ENCODE measurements around the gene TCF7L1.

The TCF7L1 gene

GRCh38 chr2:85253890-85254289, 120.7 kb downstream of the TCF7L1 start:
- Histone ChIP-seq H3K9ac (ENCODE audit: low read length) (no peak overlapping the region), H3K9me2 (ENCODE audit: low read depth, low read length) (no peaks in the 10 kb centered on the region), H3K4me1 (ENCODE audit: insufficient read depth, low read length, severe bottlenecking) (no peaks in the 10 kb centered on the region), H3K9me3 (ENCODE audit: low read length) (no peaks in the 10 kb centered on the region), H3K4me3 (ENCODE audit: low read depth, low read length, poor library complexity, severe bottlenecking) (no peak overlapping the region), H2AFZ (ENCODE audit: low read length) (no peak overlapping the region), H3F3A (ENCODE audit: insufficient read depth, low read length) (no peaks in the 10 kb centered on the region), H3K27ac (ENCODE audit: low read depth, low read length, poor library complexity, severe bottlenecking) (no peak overlapping the region), H3K4me2 (ENCODE audit: low read length) (no peak overlapping the region), H4K20me1 (ENCODE audit: insufficient read depth, low read length) (no peaks in the 10 kb centered on the region), H3K27me3 (ENCODE audit: insufficient read depth, low read length) (no peaks in the 10 kb centered on the region), H3K36me3 (ENCODE audit: insufficient read depth, low read length) (no peaks in the 10 kb centered on the region), H3K79me2 (ENCODE audit: insufficient read depth, low read length) (no peaks in the 10 kb centered on the region)
- TF ChIP-seq CTCF (IDR thresholded peaks at IDR 0.05; ENCODE audit: low read length) (no peak), EZH2 (IDR thresholded peaks at IDR 0.05; ENCODE audit: borderline replicate concordance, low read length) (no peak)

- Histone ChIP-seq H3K4me1 (ENCODE audit: insufficient read depth, low read length, severe bottlenecking) (no peaks in the 10 kb centered on the region), H3K9ac (ENCODE audit: low read length) (no peak overlapping the region), H3K27ac (ENCODE audit: low read depth, low read length, poor library complexity, severe bottlenecking) (no peak overlapping the region), H3K4me3 (ENCODE audit: low read depth, low read length, poor library complexity, severe bottlenecking) (no peak overlapping the region), H3K9me2 (ENCODE audit: low read depth, low read length) (no peaks in the 10 kb centered on the region), H4K20me1 (ENCODE audit: insufficient read depth, low read length) (no peaks in the 10 kb centered on the region), H2AFZ (ENCODE audit: low read length) (no peak overlapping the region), H3K79me2 (ENCODE audit: insufficient read depth, low read length) (no peaks in the 10 kb centered on the region), H3F3A (ENCODE audit: insufficient read depth, low read length) (no peaks in the 10 kb centered on the region), H3K9me3 (ENCODE audit: low read length) (no peaks in the 10 kb centered on the region), H3K4me2 (ENCODE audit: low read length) (no peak overlapping the region), H3K27me3 (ENCODE audit: insufficient read depth, low read length) (no peaks in the 10 kb centered on the region), H3K36me3 (ENCODE audit: insufficient read depth, low read length) (no peaks in the 10 kb centered on the region)
- no peak for TF ChIP-seq CTCF (IDR thresholded peaks at IDR 0.05; ENCODE audit: low read length)
- no peak for TF ChIP-seq EZH2 (IDR thresholded peaks at IDR 0.05; ENCODE audit: borderline replicate concordance, low read length)
These were observed 121.5 kb downstream of the TCF7L1 start for GRCh38 chr2:85254540-85255300.

- no peaks in the 10 kb centered on the region for H4K20me1 ChIP-seq (ENCODE audit: insufficient read depth, low read length)
- no peaks in the 10 kb centered on the region for H3K79me2 ChIP-seq (ENCODE audit: insufficient read depth, low read length)
- no peak overlapping the region for H2AFZ ChIP-seq (ENCODE audit: low read length)
- H3K4me1 ChIP-seq (ENCODE audit: insufficient read depth, low read length, severe bottlenecking): no peaks in the 10 kb centered on the region
- H3K9ac ChIP-seq (ENCODE audit: low read length): no peak overlapping the region
- no peaks in the 10 kb centered on the region for H3K9me2 ChIP-seq (ENCODE audit: low read depth, low read length)
- no peaks in the 10 kb centered on the region for H3K9me3 ChIP-seq (ENCODE audit: low read length)
- no peaks in the 10 kb centered on the region for H3K27me3 ChIP-seq (ENCODE audit: insufficient read depth, low read length)
- no peak overlapping the region for H3K27ac ChIP-seq (ENCODE audit: low read depth, low read length, poor library complexity, severe bottlenecking)
- no peaks in the 10 kb centered on the region for H3K36me3 ChIP-seq (ENCODE audit: insufficient read depth, low read length)
- TF ChIP-seq EZH2 (IDR thresholded peaks at IDR 0.05; ENCODE audit: borderline replicate concordance, low read length) (no peak), CTCF (IDR thresholded peaks at IDR 0.05; ENCODE audit: low read length) (no peak)
- no peak overlapping the region for H3K4me2 ChIP-seq (ENCODE audit: low read length)
- H3F3A ChIP-seq (ENCODE audit: insufficient read depth, low read length): no peaks in the 10 kb centered on the region
- no peak overlapping the region for H3K4me3 ChIP-seq (ENCODE audit: low read depth, low read length, poor library complexity, severe bottlenecking)
These were observed 122.2 kb downstream of the TCF7L1 start for GRCh38 chr2:85255456-85255812.

Measured in OCI-LY1 (cell line).